Measurements from ENCODE around the gene SPOUT1. TPM values are rescaled to one million over a fixed set of nuclear protein-coding genes. Genes with fewer than 3 reads are reported as not detected.
"Not testable (repeated sequence)": the region's sequence is repeated elsewhere in the genome, so short reads cannot be mapped to it uniquely, and the experiment has no call there.

The SPOUT1 gene
- polyA plus RNA-seq, 1 donor from 2014 or later, result 34.7 TPM

- Histone ChIP-seq H2AFZ (ENCODE audit: low read depth, low read length) (no peak overlapping the region), H3K9me2 (ENCODE audit: insufficient read depth, low read length) (no peaks in the 10 kb centered on the region), H3K4me3 (ENCODE audit: low read length) (no peak overlapping the region), H4K20me1 (ENCODE audit: insufficient read depth) (no peaks in the 10 kb centered on the region), H3K27ac (ENCODE audit: low read length) (no peak overlapping the region), H3F3A (ENCODE audit: insufficient read depth, low read length, poor library complexity, severe bottlenecking) (no peaks in the 10 kb centered on the region), H3K27me3 (ENCODE audit: insufficient read depth, low read depth, low read length) (no peaks in the 10 kb centered on the region), H3K36me3 (ENCODE audit: insufficient read depth, low read length) (no peaks in the 10 kb centered on the region), H3K4me2 (ENCODE audit: low read length) (no peak overlapping the region), H3K79me2 (replicated peaks; ENCODE audit: insufficient read depth, low read length) (no peaks in the 10 kb centered on the region), H3K9me3 (ENCODE audit: low read length) (no peaks in the 10 kb centered on the region), H3K9ac (ENCODE audit: low read length) (no peak overlapping the region)
- TF ChIP-seq EZH2 (IDR thresholded peaks at IDR 0.05; ENCODE audit: borderline replicate concordance, insufficient read depth, low read length, poor library complexity, severe bottlenecking), result no peak
- no peak for TF ChIP-seq EP300 (conservative IDR thresholded peaks at IDR 0.05; ENCODE audit: poor library complexity, severe bottlenecking)
- no peak for TF ChIP-seq POLR2AphosphoS5 (IDR thresholded peaks at IDR 0.05)
- no peak for TF ChIP-seq TAF1 (IDR thresholded peaks at IDR 0.05; ENCODE audit: low read depth)
- no peak for TF ChIP-seq MXI1 (conservative IDR thresholded peaks at IDR 0.05; ENCODE audit: poor library complexity, severe bottlenecking)
- no peak for TF ChIP-seq SMC3 (conservative IDR thresholded peaks at IDR 0.05; ENCODE audit: poor library complexity)
- TF ChIP-seq, protein P1, sequence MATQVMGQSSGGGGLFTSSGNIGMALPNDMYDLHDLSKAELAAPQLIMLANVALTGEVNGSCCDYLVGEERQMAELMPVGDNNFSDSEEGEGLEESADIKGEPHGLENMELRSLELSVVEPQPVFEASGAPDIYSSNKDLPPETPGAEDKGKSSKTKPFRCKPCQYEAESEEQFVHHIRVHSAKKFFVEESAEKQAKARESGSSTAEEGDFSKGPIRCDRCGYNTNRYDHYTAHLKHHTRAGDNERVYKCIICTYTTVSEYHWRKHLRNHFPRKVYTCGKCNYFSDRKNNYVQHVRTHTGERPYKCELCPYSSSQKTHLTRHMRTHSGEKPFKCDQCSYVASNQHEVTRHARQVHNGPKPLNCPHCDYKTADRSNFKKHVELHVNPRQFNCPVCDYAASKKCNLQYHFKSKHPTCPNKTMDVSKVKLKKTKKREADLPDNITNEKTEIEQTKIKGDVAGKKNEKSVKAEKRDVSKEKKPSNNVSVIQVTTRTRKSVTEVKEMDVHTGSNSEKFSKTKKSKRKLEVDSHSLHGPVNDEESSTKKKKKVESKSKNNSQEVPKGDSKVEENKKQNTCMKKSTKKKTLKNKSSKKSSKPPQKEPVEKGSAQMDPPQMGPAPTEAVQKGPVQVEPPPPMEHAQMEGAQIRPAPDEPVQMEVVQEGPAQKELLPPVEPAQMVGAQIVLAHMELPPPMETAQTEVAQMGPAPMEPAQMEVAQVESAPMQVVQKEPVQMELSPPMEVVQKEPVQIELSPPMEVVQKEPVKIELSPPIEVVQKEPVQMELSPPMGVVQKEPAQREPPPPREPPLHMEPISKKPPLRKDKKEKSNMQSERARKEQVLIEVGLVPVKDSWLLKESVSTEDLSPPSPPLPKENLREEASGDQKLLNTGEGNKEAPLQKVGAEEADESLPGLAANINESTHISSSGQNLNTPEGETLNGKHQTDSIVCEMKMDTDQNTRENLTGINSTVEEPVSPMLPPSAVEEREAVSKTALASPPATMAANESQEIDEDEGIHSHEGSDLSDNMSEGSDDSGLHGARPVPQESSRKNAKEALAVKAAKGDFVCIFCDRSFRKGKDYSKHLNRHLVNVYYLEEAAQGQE (IDR thresholded peaks at IDR 0.05; ENCODE audit: borderline replicate concordance), result no peak
- no peak for TF ChIP-seq RAD21 (conservative IDR thresholded peaks at IDR 0.05)
- TF ChIP-seq, protein P2, sequence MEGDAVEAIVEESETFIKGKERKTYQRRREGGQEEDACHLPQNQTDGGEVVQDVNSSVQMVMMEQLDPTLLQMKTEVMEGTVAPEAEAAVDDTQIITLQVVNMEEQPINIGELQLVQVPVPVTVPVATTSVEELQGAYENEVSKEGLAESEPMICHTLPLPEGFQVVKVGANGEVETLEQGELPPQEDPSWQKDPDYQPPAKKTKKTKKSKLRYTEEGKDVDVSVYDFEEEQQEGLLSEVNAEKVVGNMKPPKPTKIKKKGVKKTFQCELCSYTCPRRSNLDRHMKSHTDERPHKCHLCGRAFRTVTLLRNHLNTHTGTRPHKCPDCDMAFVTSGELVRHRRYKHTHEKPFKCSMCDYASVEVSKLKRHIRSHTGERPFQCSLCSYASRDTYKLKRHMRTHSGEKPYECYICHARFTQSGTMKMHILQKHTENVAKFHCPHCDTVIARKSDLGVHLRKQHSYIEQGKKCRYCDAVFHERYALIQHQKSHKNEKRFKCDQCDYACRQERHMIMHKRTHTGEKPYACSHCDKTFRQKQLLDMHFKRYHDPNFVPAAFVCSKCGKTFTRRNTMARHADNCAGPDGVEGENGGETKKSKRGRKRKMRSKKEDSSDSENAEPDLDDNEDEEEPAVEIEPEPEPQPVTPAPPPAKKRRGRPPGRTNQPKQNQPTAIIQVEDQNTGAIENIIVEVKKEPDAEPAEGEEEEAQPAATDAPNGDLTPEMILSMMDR (IDR thresholded peaks at IDR 0.05; ENCODE audit: poor library complexity, severe bottlenecking), result no peak
These were observed 30.7 kb downstream of the SPOUT1 start for GRCh38 chr9:128798896-128799295.

GRCh38 chr9:128794961-128795360 lies 34.6 kb downstream of the SPOUT1 start:
- H3K4me3 ChIP-seq (ENCODE audit: low read length); H3K9me2 ChIP-seq (ENCODE audit: insufficient read depth, low read length); H2AFZ ChIP-seq (ENCODE audit: low read depth, low read length); H3K9ac ChIP-seq (ENCODE audit: low read length); H3K79me2 ChIP-seq (replicated peaks; ENCODE audit: insufficient read depth, low read length); H3K9me3 ChIP-seq (ENCODE audit: low read length); H3K4me2 ChIP-seq (ENCODE audit: low read length); H3K27me3 ChIP-seq (ENCODE audit: insufficient read depth, low read depth, low read length); H3K27ac ChIP-seq (ENCODE audit: low read length); H4K20me1 ChIP-seq (ENCODE audit: insufficient read depth); H3F3A ChIP-seq (ENCODE audit: insufficient read depth, low read length, poor library complexity, severe bottlenecking); H3K36me3 ChIP-seq (ENCODE audit: insufficient read depth, low read length): not testable (repeated sequence)
